NCI-H2196 (cell line): ENCODE measurements around the gene PRDM16.

Experiments used
- DNase-seq: peaks from one replicate; lab custom pipeline; 2025; ENCODE audit not compliant: unreplicated experiment; lab: John Stamatoyannopoulos, UW

PRDM16 gene

DNA sequence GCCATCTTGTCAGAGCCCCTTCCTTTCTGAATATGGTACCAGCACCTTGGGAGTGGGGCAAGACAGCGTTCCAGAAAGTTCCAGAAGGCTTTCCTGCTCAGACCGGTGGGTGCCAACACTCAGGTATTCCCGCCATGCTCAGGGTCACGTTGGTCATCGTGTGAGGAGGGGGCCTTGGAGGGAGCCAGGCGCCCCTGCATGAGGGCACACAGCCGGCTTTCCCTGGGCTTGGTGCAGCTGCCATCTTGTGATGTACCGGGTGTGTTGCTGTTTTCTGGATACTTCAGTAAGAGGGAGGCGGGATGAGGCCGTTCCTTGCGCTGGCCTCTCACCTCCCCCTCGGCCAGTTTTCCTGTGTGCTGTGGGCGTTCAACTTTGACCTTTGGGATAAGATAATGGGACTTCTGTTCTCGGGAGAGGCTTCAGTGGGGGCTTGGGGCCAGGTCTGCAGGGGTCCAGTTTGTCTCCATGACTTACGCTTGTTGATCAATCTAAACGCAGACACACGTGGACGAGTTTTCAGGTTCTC lies 69.7 kb downstream of the PRDM16 start:
- no peak for DNase-seq

- no peak for DNase-seq
Observed at GRCh38 chr1:3139451-3139852, 70.4 kb downstream of the PRDM16 start.

- DNase-seq: no peak
Observed at GRCh38 chr1:3139871-3140361, 70.9 kb downstream of the PRDM16 start.

- DNase-seq: no peak
Observed at GRCh38 chr1:3140437-3140836, 71.4 kb downstream of the PRDM16 start.

- DNase-seq: no peak
Observed at GRCh38 chr1:3141129-3141528, 72.1 kb downstream of the PRDM16 start.

DNA sequence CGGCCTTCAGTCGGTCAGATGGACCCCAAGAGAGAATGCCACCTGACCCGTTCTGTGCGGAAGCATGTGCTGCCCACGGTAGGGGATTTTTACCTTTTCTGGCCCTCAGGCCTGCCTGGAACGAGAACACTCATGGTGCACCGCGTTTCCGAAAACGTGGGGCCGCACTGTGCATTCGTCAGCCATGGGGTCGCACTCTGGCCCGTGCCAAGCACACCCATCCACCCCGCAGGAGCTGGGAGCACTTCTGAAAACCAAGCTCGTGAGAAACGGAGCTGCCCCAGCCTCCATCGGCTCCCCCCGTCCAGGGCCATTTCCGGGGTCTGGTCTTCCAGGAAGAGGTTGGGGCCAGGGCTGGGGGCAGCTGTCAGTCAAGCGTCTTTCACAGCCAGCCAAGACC lies 72.8 kb downstream of the PRDM16 start:
- DNase-seq: no peak

DNA sequence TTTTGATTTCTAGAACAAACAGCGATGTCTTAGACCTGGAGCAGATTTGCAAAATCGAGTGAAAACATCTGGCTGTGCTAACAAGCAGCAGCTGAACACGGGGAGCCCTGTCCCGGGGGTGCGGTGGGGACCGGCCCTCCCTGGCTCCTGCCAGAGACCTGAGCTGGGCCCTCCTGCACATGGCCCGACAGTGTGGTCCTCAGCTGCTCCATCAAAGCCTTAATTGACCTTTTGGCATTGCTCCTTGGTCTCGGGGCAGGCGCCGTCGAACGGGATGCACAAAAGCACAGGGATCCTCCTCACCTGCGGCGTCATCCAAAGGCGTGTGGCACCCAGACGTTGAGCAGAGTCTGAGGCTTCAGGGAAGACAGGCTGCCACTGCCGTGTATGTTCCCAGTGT lies 73.2 kb downstream of the PRDM16 start:
- DNase-seq: no peak

DNA sequence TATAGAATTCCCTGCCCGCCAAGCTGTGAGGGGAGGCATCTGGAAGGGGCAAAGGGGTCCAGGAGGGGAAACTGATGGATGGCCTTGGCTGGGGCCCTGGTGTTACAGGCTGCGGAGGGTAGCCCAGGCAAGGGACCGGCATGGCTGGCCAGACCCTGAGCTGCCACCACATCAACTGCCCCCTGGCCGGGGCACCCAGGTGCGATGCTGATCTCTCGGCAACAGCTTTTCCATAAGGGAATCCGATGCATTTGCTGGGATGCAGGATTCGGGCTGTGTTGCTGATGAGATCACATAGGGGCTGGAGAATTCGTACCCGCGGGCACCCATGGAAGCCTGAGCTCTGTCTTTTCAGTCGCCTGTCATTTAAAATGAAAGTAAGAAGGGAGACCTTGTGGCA lies 73.7 kb downstream of the PRDM16 start:
- DNase-seq: no peak

- DNase-seq: no peak
Observed at GRCh38 chr1:3145532-3146325, 76.7 kb downstream of the PRDM16 start.

DNA sequence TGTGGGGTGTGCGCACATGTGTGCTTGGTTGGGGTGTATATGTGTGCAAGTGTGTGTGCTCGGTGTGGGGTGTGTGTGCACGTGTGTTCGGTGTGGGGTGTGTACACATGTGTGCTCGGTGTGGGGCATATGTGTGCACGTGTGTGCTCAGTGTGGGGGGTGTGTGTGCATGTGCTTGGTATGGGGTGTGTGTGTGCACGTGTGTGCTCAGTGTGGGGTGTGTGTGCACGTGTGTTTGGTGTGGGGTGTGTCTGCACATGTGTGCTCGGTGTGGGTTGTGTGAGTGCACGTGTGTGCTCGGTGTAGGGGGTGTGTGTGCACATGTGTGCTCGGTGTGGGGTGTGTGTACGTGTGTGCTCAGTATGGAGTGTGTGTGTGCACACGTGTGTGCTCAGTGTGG lies 77.5 kb downstream of the PRDM16 start:
- no peak for DNase-seq

DNA sequence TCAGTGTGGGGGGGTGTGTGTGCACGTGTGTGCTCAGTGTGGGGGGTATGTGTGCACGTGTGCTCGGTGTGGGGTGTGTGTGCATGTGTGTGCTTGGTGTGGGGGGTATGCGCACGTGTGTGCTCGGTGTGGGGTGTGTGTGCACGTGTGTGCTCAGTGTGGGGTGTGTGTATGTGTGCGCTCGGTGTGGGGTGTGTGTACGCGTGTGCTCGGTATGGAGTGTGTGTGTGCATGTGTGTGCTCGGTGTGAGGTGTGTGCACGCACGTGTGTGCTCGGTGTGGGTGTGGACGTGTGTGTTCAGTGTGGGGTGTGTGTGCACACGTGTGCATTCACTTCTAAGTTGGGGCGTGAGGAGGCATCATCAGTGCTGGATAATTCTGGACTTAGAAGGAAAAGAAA lies 77.9 kb downstream of the PRDM16 start:
- DNase-seq: no peak

DNA sequence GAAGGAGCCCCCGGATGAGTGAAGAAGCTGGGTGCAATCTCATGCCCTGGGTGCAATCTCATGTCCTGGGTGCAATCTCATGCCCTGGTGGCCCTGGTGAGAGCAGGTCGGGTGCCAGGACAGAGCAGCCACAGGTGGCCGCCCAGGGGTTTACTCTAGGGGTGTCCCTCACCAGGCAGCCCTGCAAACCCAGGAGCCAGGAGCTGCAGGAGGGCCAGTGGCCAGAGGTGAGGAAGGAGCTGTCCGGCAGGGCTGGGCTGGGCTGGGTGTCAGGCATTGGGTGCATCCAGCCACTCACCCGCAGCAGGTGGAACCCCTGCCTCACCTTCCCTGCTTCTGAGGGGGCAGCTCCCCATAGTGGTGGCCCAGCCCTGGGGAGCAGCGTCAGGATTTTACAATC lies 79.2 kb downstream of the PRDM16 start:
- no peak for DNase-seq

DNA sequence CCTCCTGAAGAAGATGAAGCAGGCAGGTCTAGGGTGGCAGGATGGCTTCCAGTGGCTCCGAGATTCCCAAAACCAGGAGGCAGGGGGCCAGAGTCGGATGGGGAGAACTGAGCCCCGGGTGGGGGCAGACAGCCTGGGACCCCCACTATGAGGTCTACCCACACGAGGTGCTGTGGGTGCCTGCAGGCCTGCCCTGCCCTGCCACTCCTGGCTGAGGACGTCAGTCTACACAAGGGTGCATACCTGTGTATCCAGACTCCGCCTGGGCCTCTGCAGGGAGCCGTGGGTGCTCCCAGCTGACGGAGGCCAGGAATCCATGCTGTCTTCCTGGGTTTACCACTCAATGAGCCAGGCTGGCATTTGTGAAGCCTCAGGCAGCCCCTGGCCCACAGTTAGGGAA lies 80.3 kb downstream of the PRDM16 start:
- no peak for DNase-seq

DNA sequence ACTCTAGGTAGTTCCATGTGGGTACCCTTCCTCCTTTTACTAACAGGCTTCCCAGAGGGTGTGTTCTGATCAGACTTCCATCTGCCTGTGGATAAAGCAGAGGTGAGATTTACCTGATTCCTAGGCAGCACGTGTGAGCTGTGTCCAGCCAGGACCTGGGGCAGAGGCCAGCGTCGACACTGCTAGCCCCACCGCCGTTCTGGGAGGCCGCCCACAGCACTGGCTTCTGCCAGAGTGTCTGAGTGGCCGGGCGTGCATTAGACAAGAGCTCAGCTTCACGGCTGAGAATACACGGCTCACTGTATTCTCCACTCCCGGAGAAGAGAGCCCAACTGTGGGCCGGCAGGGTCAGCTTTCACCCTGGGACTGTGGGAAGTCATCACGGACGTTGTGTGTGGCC lies 82.5 kb downstream of the PRDM16 start:
- DNase-seq: no peak

DNA sequence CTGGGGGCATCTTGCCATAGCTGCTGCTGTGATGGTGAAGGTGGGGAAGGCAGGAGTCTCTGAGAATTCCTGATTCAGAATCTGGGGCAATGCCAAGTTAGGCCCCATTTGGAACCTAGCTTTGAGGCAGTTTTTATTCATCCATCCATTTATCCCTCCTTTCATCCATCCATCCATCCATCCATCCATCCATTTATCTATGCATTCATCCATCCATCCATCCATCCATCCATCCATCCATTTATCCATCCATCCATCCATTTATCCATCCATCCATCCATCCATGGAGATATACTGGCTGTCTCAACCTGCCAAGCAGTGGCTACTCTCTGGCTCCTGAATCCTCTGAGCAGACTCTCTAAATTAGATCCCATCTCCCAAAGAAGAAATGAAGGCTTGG lies 83.1 kb downstream of the PRDM16 start:
- DNase-seq: no peak

DNA sequence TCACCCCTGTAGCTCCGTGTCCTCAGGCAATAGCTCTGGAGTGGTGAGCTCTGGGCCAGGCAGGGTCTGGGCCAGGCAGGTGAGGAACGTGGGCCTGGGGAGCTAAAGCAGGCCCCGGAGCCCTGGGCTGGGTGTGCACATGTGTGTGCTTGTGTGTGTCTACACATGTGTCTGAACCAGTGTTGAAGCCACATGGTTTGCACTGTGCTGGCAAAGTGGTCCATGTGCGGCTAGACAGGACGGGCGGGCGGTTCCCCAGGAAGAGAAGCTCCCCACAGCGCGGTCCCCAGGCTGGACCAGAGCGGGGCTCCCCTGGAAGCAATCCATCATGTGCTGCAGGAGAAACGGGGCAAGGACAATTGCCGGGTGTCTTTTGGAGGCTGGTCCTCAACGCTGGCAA lies 84.2 kb downstream of the PRDM16 start:
- no peak for DNase-seq

DNA sequence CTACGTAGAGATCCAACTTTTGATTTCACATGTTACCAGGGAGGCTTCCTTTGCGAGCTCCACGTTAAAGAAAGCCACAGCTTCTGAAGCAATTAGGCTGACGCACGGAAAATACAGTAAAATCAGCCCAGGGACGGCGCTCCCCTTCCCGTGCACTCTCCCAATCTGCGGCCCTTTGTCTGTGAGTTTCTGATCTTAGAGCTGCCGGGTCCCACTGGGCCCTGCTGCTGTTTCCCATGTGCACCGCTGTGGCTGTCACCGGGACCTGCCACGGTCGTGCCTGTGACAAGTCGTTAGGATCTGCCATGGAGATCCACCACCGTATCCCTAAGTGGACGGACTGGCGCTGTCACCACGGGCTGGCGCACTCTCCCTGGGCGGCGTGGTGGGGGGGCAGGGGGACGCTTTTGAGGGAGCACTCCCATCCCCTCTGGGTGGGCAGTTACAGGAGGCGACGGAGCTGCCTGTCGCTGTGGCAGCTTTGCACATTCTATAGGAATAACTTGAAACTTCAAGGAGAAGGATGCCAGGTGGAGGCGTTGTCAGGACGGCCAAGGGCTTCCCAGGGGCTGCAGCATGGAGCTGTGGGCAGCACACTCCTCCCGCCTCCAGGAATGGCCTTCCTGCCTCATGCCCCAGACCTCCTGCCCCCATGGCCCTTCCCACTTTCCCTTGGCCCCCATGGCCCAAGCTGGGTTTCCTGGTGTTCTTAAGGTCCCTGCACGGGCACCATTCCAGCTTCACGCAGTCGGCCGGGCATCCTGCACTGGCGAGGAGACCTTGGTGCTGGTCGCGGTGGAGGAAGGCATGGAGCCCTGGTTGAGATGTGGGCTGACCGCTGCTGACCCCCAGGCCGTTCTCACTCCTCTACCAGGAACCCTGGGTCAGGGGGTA lies 85.1 kb downstream of the PRDM16 start:
- DNase-seq: no peak

DNA sequence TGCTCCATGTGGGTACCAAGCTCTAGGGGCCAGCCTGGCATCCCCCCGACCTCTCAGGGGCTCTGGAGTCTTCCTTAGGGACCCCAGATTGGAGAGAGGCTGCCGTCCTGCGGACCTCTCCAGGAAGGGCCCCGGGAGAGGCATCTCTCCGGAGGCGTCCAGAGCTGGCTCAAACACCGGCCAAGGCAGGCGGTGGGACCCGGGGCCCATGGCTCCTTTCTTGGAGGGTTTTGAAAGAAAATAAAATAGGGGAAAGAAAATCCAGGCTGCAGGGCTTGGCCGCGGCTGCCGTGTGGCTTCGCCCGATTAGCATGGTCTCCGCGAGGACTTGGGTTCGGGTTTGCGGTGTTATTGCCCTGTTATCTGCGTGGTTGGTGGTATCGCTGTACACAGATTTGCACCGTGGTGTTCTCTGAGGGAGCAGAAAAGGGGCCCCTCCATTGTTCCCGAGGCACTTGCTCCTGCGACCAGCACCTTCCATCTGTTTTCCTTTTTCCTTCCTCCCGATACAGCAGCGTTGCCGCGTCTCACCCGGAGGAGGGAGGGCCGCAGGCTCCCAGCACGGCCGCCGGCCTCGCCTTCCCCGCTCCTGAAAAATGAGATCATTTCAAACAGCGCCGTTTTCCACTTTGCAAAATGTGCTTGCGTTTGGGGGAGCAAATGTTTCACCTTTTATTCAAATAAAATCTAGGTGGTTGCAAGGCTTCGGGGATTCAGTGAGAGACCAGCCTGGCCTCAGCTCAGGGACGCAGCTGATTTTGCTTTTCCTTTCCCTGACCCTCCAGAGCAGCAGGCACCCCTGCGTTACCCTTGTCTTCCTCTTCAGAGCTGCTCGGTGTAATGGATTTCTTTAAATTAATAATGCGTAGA lies 86.3 kb downstream of the PRDM16 start:
- DNase-seq: no peak

- no peak for DNase-seq
Observed at GRCh38 chr1:3155926-3156220, 86.9 kb downstream of the PRDM16 start.

- no peak for DNase-seq
Observed at GRCh38 chr1:3156936-3157335, 87.9 kb downstream of the PRDM16 start.

DNA sequence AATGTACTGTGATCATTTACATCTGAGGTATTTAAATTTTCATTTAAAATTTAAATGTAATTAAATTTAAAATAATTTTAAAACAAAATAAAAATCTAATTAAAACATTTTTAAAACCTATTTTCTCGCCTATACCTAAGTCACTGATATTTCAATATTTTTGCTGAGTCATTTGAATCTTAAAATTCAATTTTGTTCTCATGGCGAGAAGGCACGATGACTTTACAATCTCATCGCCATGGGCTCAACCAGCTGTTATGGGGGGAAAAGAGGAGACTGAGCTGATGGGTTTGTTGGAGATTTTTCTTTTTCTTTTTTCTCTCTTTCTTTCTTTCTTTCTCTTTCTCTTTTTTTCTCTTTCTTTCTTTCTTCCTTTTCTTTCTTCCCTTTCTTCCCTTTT lies 89.3 kb downstream of the PRDM16 start:
- no peak for DNase-seq
